ENCODE data around the gene RALGAPA2. TPM values are rescaled to one million over a fixed set of nuclear protein-coding genes. Genes with fewer than 3 reads are reported as not detected.

RALGAPA2 gene
- polyA plus RNA-seq, 2 of the 4 experiments (the other 2 are of a cell fraction), result 4.0 to 4.7 TPM

DNA sequence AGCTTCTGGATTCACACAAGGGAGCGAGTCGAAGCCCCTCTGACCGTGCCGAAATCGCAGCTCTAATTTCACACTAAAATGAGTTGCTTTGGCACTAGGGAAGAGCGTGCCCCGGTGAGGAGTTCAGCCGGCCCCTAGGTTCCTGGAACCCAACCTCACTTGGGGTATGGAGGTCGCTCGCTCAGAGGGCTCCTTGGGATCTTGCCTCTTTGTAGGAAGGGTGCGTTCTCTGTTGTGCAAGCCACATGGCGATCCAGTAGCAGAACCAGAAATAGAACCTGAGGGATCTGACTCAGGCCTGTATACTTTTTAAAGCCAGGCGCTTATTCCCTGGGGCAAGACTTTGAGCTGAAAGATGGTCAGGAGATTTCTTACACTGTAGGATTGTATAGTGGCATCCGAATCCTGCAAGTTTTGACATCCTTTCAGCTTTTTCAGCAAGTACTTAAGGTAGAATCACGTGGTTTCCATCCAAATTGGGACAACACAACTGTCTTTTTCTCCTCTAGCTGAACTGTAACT is 861 bp upstream of the RALGAPA2 start:
- DNase-seq (ENCODE audit: low read depth in 1 of 2, low spot score in 1 of 2) (no peak), ATAC-seq (peak in 1 of 2 experiments; percentile 21; a peak in 2 of 6 replicates), FAIRE-seq (no peak)
- H3K4me3 ChIP-seq, result peak overlapping the region; percentile 97
- TF ChIP-seq RFX5 (IDR thresholded peaks at IDR 0.05) (no peak), HMGXB4 (CRISPR knock-in tag; IDR thresholded peaks at IDR 0.05; ENCODE audit: borderline replicate concordance) (no peak), KDM5A (IDR thresholded peaks at IDR 0.05) (no peak), POLR2A (IDR thresholded peaks at IDR 0.05; ENCODE audit: low read length) (no peak), NR3C1 (IDR thresholded peaks at IDR 0.05) (no peak), JUNB (IDR thresholded peaks at IDR 0.05) (no peak), NPAS2 (CRISPR knock-in tag; IDR thresholded peaks at IDR 0.05; ENCODE audit: borderline replicate concordance) (no peak), SMC3 (IDR thresholded peaks at IDR 0.05) (no peak), POLR2AphosphoS2 (conservative IDR thresholded peaks at IDR 0.05; ENCODE audit: low read length) (no peak), CHD2 (IDR thresholded peaks at IDR 0.05; ENCODE audit: low read length, partially characterized antibody) (no peak), FOSL2 (IDR thresholded peaks at IDR 0.05) (no peak), FOSL2 (CRISPR knock-in tag; IDR thresholded peaks at IDR 0.05) (no peak), CBX8 (IDR thresholded peaks at IDR 0.05) (no peak), ZC3H11A (IDR thresholded peaks at IDR 0.05) (no peak), JUN (IDR thresholded peaks at IDR 0.05) (no peak)
- TF ChIP-seq, protein P1, sequence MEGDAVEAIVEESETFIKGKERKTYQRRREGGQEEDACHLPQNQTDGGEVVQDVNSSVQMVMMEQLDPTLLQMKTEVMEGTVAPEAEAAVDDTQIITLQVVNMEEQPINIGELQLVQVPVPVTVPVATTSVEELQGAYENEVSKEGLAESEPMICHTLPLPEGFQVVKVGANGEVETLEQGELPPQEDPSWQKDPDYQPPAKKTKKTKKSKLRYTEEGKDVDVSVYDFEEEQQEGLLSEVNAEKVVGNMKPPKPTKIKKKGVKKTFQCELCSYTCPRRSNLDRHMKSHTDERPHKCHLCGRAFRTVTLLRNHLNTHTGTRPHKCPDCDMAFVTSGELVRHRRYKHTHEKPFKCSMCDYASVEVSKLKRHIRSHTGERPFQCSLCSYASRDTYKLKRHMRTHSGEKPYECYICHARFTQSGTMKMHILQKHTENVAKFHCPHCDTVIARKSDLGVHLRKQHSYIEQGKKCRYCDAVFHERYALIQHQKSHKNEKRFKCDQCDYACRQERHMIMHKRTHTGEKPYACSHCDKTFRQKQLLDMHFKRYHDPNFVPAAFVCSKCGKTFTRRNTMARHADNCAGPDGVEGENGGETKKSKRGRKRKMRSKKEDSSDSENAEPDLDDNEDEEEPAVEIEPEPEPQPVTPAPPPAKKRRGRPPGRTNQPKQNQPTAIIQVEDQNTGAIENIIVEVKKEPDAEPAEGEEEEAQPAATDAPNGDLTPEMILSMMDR (IDR thresholded peaks at IDR 0.05), result no peak
- TF ChIP-seq, protein P2, sequence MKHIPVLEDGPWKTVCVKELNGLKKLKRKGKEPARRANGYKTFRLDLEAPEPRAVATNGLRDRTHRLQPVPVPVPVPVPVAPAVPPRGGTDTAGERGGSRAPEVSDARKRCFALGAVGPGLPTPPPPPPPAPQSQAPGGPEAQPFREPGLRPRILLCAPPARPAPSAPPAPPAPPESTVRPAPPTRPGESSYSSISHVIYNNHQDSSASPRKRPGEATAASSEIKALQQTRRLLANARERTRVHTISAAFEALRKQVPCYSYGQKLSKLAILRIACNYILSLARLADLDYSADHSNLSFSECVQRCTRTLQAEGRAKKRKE (CRISPR knock-in tag; IDR thresholded peaks at IDR 0.05; ENCODE audit: low read depth), result no peak
- no peaks in the 10 kb centered on the region for H3K9me3 ChIP-seq
- CTCF ChIA-PET, result interaction anchor here (1.0 to 2.5 kb wide), 6 partner anchors 10 to 792 kb away, joined by 3 to 6 read pairs (median 4); no protein-coding TSS in a partner anchor
- peak overlapping the region; percentile 94 for H3K4me2 ChIP-seq
- POLR2A ChIA-PET, result interaction anchor here (1.0 kb wide), 1 partner anchor 106 kb away, joined by 3 read pairs; no protein-coding TSS in a partner anchor
- H3K4me1 ChIP-seq, result peaks cover 19% of the 10 kb centered on the region
- peak overlapping the region; percentile 84 to 90 for H3K27ac ChIP-seq
- 54% methylated on average over 15 of the region's 15 CpGs for WGBS (ENCODE audit: missing lambda C conversion rate)

DNA sequence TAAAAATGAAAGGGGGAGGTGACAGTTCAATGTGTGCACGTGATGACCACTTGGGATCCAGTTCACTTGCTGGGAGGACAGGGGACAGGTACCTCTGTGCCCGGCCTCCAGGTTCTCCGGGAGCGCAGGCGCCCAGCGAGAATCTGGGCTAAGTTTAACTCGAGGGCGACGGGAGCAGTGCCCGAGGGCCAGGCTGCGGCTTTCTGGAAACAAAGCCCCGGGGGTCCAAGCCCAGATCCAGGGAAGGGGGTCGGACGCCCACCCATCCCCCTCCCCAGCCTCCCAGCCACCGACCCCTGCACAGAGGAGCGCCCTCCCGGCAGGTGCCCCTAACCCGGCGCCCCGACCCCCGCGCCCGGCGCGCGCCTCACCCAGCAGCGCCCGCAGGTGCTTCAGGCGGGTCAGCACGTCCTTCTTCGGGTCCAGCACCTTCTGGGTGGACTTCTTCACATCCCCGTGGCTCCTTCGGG is 405 bp downstream of the RALGAPA2 start:
- CTCF ChIA-PET, result interaction anchor here (1.3 to 2.5 kb wide), 2 partner anchors 11 to 118 kb away, joined by 4 to 6 read pairs; no protein-coding TSS in a partner anchor
- TF ChIP-seq CBX2 (IDR thresholded peaks at IDR 0.05; ENCODE audit: borderline replicate concordance, low read depth) (no peak), SREBF2 (IDR thresholded peaks at IDR 0.05) (no peak), ZFP36 (IDR thresholded peaks at IDR 0.05; ENCODE audit: borderline replicate concordance, partially characterized antibody) (no peak), PHF8 (IDR thresholded peaks at IDR 0.05; ENCODE audit: borderline replicate concordance, low read depth) (no peak; the same call in 1 of the 2 replicates), JUNB (IDR thresholded peaks at IDR 0.05) (no peak), HOXB5 (CRISPR knock-in tag; IDR thresholded peaks at IDR 0.05) (no peak), CEBPB (IDR thresholded peaks at IDR 0.05) (no peak), TFCP2L1 (CRISPR knock-in tag; IDR thresholded peaks at IDR 0.05) (no peak), CHD4 (IDR thresholded peaks at IDR 0.05; ENCODE audit: borderline replicate concordance) (no peak), GATA3 (IDR thresholded peaks at IDR 0.05; ENCODE audit: borderline replicate concordance) (no peak), ESRRA (IDR thresholded peaks at IDR 0.05; ENCODE audit: borderline replicate concordance, low read length) (no peak), EHMT2 (IDR thresholded peaks at IDR 0.05; ENCODE audit: low read depth) (no peak), ELK1 (IDR thresholded peaks at IDR 0.05; ENCODE audit: low read depth, low read length) (no peak), SMC3 (IDR thresholded peaks at IDR 0.05) (no peak), KDM1A (IDR thresholded peaks at IDR 0.05; ENCODE audit: low read depth) (no peak)
- TF ChIP-seq, protein P3, sequence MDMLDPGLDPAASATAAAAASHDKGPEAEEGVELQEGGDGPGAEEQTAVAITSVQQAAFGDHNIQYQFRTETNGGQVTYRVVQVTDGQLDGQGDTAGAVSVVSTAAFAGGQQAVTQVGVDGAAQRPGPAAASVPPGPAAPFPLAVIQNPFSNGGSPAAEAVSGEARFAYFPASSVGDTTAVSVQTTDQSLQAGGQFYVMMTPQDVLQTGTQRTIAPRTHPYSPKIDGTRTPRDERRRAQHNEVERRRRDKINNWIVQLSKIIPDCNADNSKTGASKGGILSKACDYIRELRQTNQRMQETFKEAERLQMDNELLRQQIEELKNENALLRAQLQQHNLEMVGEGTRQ (IDR thresholded peaks at IDR 0.05), result no peak

More for the DNA sequence above, 405 bp downstream of the RALGAPA2 start:
- WGBS (ENCODE audit: missing lambda C conversion rate), result 10% methylated on average over 24 of the region's 33 CpGs
- Histone ChIP-seq H3K9me3 (no peaks in the 10 kb centered on the region), H3K4me3 (peak overlapping the region; percentile 97), H3K4me1 (peaks cover 19% of the 10 kb centered on the region), H3K4me2 (peak overlapping the region; percentile 94), H3K27ac (peak overlapping the region; percentile 84 to 90)
- FAIRE-seq, result no peak
- POLR2A ChIA-PET, result interaction anchor here (1.0 kb wide), 1 partner anchor 108 kb away, joined by 3 read pairs; no protein-coding TSS in a partner anchor
- no peak for DNase-seq (ENCODE audit: low read depth in 1 of 2, low spot score in 1 of 2)
- peak; percentile 17 to 73 for ATAC-seq
